Thymus (tissue), 11 donors: ENCODE results near the gene BOD1. TPM values are rescaled to one million over a fixed set of nuclear protein-coding genes. Genes with fewer than 3 reads are reported as not detected.

Experiments
- DNase-seq, 9 donors: peaks; one replicate each; pipeline ENCODE4 v3.0.0-alpha.2; 2013; ENCODE audit warnings: low spot score in 9 of 9, low read depth in 6 of 9, missing footprints in 1 of 9
- H3K27ac ChIP-seq, 2 donors: one replicate each; pipeline ENCODE4 v1.5.1; 2013; ENCODE audit warnings: control low read depth in 1 of 2, low read depth in 1 of 2, low read length in 1 of 2, mild to moderate bottlenecking in 1 of 2, moderate library complexity in 1 of 2
- H3K27me3 ChIP-seq, 2 donors: one replicate each; pipeline ENCODE4 v1.5.1; 2013; ENCODE audit warnings: low read length in 1 of 2; ENCODE audit not compliant: control insufficient read depth in 2 of 2, insufficient read depth in 1 of 2
- H3K36me3 ChIP-seq, 2 donors: one replicate each; pipeline ENCODE4 v1.5.1; 2013; ENCODE audit warnings: low read length in 1 of 2, mild to moderate bottlenecking in 1 of 2, moderate library complexity in 1 of 2; ENCODE audit not compliant: control insufficient read depth in 2 of 2, insufficient read depth in 2 of 2
- H3K4me1 ChIP-seq, 2 donors: one replicate each; pipeline ENCODE4 v1.5.1; 2013; ENCODE audit warnings: low read length in 2 of 2; ENCODE audit not compliant: control insufficient read depth in 2 of 2, insufficient read depth in 2 of 2
- H3K4me3 ChIP-seq, 2 donors: one replicate each; pipeline ENCODE4 v1.5.1; 2013; ENCODE audit warnings: low read length in 2 of 2, control low read depth in 1 of 2, mild to moderate bottlenecking in 1 of 2
- H3K9me3 ChIP-seq, 2 donors: one replicate each; pipeline ENCODE4 v1.5.1; 2013; ENCODE audit warnings: low read length in 1 of 2, mild to moderate bottlenecking in 1 of 2; ENCODE audit not compliant: control insufficient read depth in 2 of 2, insufficient read depth in 1 of 2
- WGBS: extraction: QIAGEN DNeasy Blood & Tissue Kit; methylation state at CpG from one replicate; pipeline ENCODE4 v1.1.7; 2013; 5-methylcytosine and 5-hydroxymethylcytosine counted together
- polyA plus RNA-seq: library from polyadenylated mRNA; stranded (reverse); fragments of 200-250 nt; gene quantifications from one replicate; pipeline ENCODE4 v1.2.3, GENCODE V29; 2013
- total RNA-seq: library from RNA; stranded (reverse); fragments of 120-200 nt; gene quantifications from one replicate; pipeline ENCODE4 v1.2.4, GENCODE V29; 2013
- donor health status: healthy.

BOD1 gene
- total and polyA plus RNA-seq, 2 donors, result 36.7 to 38.8 TPM

GRCh38 chr5:173577817-173578216 lies 38.6 kb downstream of the BOD1 start:
- DNase-seq, result no peak
- Histone ChIP-seq H3K4me1 (peaks cover 0 to 2% of the 10 kb centered on the region in 2 donors), H3K36me3 (no peaks in the 10 kb centered on the region), H3K9me3 (no peaks in the 10 kb centered on the region), H3K27ac (no peak overlapping the region), H3K27me3 (peaks cover 0 to 4% of the 10 kb centered on the region in 2 donors), H3K4me3 (no peak overlapping the region)
- WGBS, result 94% methylated on average over 5 of the region's 5 CpGs

- no peaks in the 10 kb centered on the region for H3K36me3 ChIP-seq
- H3K4me3 ChIP-seq, result no peak overlapping the region
- H3K27me3 ChIP-seq, result peaks cover 1 to 11% of the 10 kb centered on the region in 2 donors
- H3K9me3 ChIP-seq, result no peaks in the 10 kb centered on the region
- no peak overlapping the region for H3K27ac ChIP-seq
- H3K4me1 ChIP-seq, result peaks cover 0 to 3% of the 10 kb centered on the region in 2 donors
- DNase-seq, result no peak
- WGBS, result 91% methylated on average over 3 of the region's 3 CpGs
Observed at GRCh38 chr5:173577166-173577565, 39.3 kb downstream of the BOD1 start.

GRCh38 chr5:173575985-173576384 lies 40.5 kb downstream of the BOD1 start:
- H3K27me3 ChIP-seq, result peaks cover 3 to 11% of the 10 kb centered on the region in 2 donors
- no peaks in the 10 kb centered on the region for H3K9me3 ChIP-seq
- H3K4me1 ChIP-seq, result peaks cover 0 to 3% of the 10 kb centered on the region in 2 donors
- no peak overlapping the region for H3K27ac ChIP-seq
- 95% methylated on average over 6 of the region's 6 CpGs for WGBS
- H3K36me3 ChIP-seq, result no peaks in the 10 kb centered on the region
- no peak for DNase-seq
- no peak overlapping the region for H3K4me3 ChIP-seq

GRCh38 chr5:173574983-173575382 lies 41.5 kb downstream of the BOD1 start:
- Histone ChIP-seq H3K4me1 (peaks cover 0 to 3% of the 10 kb centered on the region in 2 donors), H3K27ac (no peak overlapping the region)
- 60% methylated on average over 8 of the region's 8 CpGs for WGBS

GRCh38 chr5:173573126-173573960 lies 43.1 kb downstream of the BOD1 start:
- Histone ChIP-seq H3K27ac (no peak overlapping the region), H3K9me3 (no peaks in the 10 kb centered on the region), H3K27me3 (peaks cover 3 to 11% of the 10 kb centered on the region in 2 donors), H3K36me3 (no peaks in the 10 kb centered on the region), H3K4me1 (peaks cover 0 to 3% of the 10 kb centered on the region in 2 donors), H3K4me3 (no peak overlapping the region)
- peak in 6 of 9 donors; percentile 6 to 53 (median 24) for DNase-seq
- WGBS, result 30% methylated on average over 35 of the region's 35 CpGs

More at GRCh38 chr5:173574983-173575382, 41.5 kb downstream of the BOD1 start:
- peaks cover 3 to 11% of the 10 kb centered on the region in 2 donors for H3K27me3 ChIP-seq
- no peak overlapping the region for H3K4me3 ChIP-seq
- DNase-seq, result no peak
- no peaks in the 10 kb centered on the region for H3K36me3 ChIP-seq
- H3K9me3 ChIP-seq, result no peaks in the 10 kb centered on the region

GRCh38 chr5:173572431-173573125 lies 43.9 kb downstream of the BOD1 start:
- Histone ChIP-seq H3K9me3 (no peaks in the 10 kb centered on the region), H3K4me3 (no peak overlapping the region), H3K36me3 (no peaks in the 10 kb centered on the region), H3K27ac (no peak overlapping the region), H3K4me1 (peaks cover 0 to 3% of the 10 kb centered on the region in 2 donors), H3K27me3 (peaks cover 3 to 11% of the 10 kb centered on the region in 2 donors)
- no peak for DNase-seq
- WGBS, result 33% methylated on average over 6 of the region's 6 CpGs

- H3K27ac ChIP-seq, result no peak overlapping the region
- WGBS, result 92% methylated on average over 22 of the region's 22 CpGs
Observed at GRCh38 chr5:173570321-173571090, 45.9 kb downstream of the BOD1 start.

GRCh38 chr5:173568703-173569102 lies 47.7 kb downstream of the BOD1 start:
- no peak overlapping the region for H3K4me3 ChIP-seq
- peaks cover 0 to 3% of the 10 kb centered on the region in 2 donors for H3K4me1 ChIP-seq
- no peak for DNase-seq
- WGBS, result 95% methylated on average over 4 of the region's 4 CpGs
- no peaks in the 10 kb centered on the region for H3K9me3 ChIP-seq
- no peaks in the 10 kb centered on the region for H3K36me3 ChIP-seq
- no peak overlapping the region for H3K27ac ChIP-seq
- H3K27me3 ChIP-seq, result peaks cover 3 to 11% of the 10 kb centered on the region in 2 donors

More at GRCh38 chr5:173570321-173571090, 45.9 kb downstream of the BOD1 start:
- Histone ChIP-seq H3K4me1 (peaks cover 0 to 3% of the 10 kb centered on the region in 2 donors), H3K27me3 (peaks cover 3 to 11% of the 10 kb centered on the region in 2 donors), H3K36me3 (no peaks in the 10 kb centered on the region), H3K9me3 (no peaks in the 10 kb centered on the region), H3K4me3 (no peak overlapping the region)
- DNase-seq, result no peak
